ENCODE results near the gene SNRNP200.

The SNRNP200 gene

DNA sequence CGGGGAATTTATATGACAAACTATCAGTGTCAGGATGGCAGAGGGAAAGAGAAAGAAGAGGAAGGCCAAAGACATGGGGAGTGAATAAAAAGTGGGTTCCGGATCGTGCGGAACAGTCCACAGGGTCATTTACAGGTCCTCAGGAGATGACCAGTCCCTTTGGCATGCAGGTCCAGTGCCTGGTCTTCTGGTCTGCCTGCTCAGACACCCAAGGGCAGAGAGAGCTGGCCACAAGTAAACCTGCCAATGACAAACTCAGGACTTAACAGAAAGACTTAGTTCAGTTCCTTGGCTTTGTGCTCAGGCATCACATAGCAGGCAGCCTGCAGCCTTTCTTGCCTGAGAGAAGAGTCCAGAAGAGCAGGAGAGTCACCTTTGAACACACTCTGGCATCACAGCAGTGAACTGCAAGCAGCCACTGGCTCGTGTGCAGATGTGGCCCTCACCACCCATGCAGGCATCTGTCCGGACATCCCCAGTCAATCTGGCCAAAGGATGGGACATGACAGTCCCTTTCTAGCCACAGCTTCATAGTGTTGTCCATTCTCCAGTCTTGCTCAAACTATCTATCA is 53.5 kb downstream of the SNRNP200 start:
- in situ Hi-C loops (cut with MboI; ENCODE audit: low sequenced_read_pairs) = no loop called here

DNA sequence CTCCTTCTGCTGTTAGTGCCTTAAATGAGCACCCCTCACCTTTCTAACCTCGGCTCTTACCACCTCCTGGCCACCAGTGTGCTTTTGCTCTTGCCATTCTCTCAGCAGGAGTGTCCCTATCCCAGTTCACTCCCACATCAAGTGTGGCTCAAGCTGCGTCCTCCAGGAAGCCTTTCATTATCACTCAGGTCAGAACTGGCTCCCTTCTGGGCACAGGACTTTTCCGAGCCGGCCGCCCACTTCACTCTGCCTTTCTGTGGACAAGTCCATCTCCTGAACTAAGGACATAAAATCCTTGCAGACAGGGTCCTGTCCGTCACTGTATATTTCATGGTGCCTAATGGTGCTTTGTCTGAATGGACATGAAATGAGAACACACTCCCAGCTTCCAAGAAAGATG is 55.2 kb downstream of the SNRNP200 start:
- in situ Hi-C loops (cut with MboI; ENCODE audit: low sequenced_read_pairs) = no loop called here

DNA sequence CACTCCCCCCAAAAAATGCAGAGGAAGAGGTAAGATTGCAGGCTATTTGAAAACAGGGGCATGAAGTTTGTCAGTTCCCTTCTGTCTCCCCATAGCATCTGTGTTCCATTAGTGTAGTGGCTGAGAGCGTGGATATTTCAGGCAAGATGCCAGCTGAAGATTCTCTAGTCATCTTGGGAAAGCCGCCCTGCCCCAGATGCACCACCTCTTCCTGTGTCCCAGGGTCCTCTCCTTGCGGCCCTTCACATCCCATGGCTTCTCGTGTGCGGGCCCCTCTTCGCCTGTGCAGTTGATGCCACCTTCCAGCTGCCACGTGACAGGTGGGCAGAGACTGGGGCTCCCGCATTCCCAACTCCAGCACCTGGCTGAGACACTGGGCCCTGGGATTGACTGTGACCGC is 55.7 kb downstream of the SNRNP200 start:
- in situ Hi-C loops (cut with MboI; ENCODE audit: low sequenced_read_pairs) = no loop called here

DNA sequence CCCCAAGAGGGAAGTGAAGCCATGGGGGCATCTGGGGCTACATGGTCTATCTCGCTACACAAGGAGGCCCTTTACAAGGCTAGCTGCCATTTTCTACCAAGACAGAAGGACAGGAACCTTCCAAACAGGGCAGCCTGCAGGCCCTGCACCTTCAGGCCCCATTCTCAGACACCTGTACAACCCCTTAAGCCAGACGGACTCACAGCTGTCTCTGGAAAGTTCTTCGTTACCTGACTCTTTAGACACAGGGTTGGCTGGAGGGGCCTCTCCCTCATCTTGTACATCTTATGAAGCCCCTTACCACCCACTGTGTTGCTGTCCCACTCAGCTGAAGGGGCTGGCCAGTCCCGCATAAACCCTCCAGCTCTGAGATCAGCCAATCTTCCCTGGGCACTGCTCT is 56.7 kb downstream of the SNRNP200 start:
- in situ Hi-C loops (cut with MboI; ENCODE audit: low sequenced_read_pairs) = no loop called here

DNA sequence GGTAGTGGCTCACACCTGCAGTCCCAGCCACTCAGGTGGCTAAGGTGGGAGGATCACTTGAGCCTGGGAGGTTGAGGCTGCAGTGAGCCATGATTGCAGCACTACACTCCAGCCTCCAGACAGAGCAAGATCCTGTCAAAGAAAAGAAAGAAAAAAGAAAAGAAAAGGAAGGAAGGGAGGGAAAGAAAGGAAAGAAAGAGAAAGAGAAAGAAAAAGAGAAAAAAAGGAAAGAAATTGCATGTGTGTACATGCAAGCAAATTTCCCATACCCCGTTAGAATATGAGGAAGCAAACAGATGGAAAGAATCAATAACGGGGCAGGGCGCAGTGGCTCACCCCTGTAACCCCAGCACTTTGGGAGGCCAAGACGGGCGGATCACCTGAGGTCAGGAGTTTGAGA is 57.5 kb downstream of the SNRNP200 start:
- in situ Hi-C loops (cut with MboI; ENCODE audit: low sequenced_read_pairs) = no loop called here

DNA sequence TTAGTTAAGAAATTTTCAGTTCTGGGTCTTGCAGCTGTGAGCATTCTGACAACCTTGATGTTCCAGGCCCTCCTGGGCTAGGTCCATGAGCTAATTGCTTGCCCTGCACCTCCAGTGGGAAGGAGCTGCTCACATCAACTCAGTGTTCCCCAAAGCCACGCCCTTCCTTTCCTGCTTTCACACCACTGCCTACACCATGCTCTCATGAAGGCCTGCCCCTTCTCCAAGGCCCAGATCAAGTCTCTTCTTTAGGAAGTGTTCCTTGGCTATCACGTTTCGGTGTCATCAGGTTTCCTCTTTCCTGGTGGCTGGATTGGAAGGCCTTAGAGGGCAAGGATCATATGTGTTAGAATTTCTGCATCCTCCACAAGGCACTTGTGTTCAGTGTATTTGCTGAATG is 58.3 kb downstream of the SNRNP200 start:
- in situ Hi-C loops (cut with MboI; ENCODE audit: low sequenced_read_pairs) = no loop called here

DNA sequence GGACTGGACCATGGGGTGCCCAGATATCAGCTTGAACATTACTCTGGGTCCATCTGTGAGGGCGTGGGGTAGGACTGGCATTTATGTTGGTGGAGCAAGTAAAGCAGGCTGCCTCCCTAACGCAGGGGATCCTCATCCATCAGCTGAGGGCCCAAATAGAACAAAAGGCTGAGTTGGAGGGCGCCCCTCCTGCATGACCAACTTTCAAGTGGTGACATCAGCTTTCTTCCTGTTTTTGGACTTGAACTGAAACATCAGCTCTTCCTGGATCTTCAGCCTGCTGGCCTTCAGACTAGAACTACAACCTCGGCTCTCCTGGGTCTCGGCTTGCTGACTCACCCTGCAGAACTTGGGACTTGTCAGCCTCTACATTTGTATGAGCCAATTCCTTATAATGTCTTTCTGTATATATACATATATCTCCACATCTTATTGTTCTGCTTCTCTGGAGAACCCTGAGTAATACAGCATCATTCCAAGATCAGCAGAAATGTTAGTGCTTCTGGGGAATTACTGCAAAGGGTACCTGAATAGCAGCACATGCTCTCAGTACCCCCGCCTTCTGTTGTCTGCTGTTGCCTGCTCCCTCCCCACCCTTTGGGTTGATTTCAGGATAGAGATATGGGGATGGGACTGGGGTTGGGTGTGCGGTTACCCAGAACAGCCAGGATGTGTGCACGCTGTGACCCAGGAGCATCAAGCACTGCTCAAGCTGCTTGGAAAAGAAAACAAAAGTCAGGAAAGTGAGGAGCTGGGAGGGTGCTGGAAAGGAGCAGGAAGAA is 59.5 kb downstream of the SNRNP200 start:
- in situ Hi-C loops (cut with MboI; ENCODE audit: low sequenced_read_pairs) = no loop called here

DNA sequence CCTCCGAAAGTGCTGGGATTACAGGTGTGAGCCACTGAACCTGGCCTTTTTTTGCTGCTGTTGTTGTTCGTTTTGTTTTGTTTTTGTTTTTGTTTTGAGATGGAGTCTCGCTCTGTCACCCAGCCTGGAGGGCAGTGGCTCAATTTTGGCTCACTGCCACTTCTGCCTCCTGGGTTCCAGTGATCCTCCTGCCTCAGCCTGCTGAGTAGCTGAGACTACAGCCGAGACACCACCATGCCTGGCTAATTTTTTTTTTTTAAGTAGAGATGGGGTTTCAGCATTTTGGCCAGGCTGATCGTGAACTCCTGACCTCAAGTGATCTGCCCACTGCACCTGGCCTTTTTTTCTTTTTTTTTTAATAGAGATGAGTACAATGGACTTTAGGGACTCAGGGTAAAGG is 61.5 kb downstream of the SNRNP200 start:
- in situ Hi-C loops (cut with MboI; ENCODE audit: low sequenced_read_pairs) = no loop called here

DNA sequence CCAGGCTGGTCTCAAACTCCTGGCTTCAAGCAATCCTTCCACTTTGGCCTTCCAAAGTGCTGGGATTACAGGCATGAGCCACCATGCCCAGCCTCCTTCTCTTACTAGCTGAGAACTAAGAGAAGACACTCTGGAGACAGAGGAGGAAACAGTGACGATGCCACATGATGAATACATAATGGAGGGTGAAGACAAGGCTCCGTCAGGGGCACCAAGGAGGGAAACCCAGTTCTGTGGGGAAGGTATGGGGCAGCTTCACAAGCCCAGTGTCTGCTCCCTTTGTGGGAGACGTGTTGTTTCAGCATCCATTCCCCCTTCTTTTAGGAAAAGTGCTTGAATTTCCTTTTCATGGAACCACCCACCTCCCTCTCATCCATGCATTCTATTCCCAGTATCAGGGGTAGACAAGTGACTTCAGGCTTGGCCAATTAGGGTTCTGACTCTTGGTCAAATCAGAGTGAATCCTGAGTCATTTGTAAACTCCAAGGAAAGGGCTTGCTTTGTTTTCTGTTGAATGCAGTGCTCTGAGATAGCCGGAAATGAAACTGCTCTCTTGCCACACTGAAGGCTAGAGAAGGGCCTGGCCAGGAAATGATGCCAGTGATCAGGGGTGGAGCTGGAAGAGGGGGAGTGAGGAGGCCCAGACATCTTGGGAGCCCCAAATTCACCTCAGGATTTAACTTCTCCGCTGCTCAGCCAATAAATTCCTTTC is 63.3 kb downstream of the SNRNP200 start:
- in situ Hi-C loops (cut with MboI; ENCODE audit: low sequenced_read_pairs) = no loop called here

DNA sequence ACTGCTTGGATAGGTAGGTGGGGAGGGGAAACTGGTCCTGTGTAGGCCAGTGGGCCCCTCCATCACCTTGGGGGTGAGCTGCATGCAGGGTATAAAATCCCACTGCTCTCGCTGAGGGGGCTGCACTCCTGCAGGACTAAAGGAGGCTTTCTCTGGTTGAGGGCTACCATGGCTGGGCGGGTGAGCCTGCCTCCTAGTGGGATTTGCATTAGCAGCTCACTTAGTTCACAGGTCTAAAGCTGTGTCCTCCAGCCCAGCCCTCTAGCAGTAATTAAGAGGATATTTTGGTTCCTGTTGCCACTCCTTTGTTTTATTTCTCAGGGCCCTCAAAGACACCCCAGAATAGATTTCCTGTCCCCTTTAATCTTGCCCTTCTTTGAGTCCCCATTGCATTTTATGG is 64.1 kb downstream of the SNRNP200 start:
- in situ Hi-C loops (cut with MboI; ENCODE audit: low sequenced_read_pairs) = no loop called here

DNA sequence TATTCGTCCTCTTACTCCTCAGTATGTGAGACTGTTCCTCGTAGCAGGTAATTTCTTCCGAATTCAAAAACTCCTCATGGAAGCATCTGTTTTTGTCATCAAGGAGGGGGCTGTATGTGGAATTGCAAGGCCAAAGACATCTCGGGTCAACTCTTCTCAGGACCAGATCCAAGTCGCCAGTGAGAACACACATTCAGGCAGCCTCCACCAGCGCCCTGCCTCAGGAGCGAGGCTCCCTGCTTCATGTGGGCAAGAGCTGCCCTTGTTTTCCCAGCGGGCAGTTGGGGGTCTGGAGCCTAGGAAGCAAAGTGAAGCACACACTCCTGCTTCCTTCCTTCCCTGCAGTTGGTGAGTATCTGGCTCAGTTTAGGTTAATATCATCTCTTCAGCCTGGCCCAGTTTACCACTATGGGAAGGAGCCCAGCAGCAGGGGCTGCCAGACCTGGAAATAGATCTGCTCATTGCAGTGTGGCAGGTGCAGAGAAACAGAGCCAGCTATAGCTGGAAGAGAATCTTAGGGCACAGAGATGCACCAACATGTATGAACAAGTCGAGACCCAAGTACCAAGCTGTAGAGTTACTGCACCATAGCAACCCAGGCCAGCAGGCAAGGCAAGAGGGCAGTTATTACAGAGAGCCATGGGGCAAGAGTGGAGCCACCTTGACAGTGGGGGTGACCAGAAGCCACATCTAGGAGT is 64.9 kb downstream of the SNRNP200 start:
- in situ Hi-C loops (cut with MboI; ENCODE audit: low sequenced_read_pairs) = no loop called here

DNA sequence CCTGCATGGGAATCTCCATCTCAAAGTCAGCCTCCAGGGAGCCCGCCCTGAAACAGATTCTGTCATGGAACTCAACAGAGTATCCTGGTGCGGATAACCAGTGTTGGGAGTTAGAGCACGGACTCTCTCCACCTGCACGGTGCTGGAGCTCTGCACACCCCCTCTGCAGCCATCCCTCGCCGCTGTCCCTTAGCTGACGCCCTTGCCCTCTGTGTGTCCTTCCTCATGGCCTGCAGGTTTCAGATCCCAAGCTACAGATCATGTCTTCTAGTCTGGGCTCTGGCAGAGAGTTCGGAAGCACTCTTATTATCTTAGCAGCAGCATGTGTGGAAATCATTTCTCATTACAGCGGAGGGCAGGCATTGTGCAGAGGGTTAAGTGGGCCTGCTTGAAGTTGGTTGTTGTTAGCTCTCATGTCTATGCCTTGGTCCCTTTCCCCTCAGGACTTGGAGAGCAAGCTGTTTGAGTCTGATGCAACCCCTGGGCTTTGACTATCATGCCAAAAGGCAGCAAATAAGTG is 65.5 kb downstream of the SNRNP200 start:
- in situ Hi-C loops (cut with MboI; ENCODE audit: low sequenced_read_pairs) = no loop called here

DNA sequence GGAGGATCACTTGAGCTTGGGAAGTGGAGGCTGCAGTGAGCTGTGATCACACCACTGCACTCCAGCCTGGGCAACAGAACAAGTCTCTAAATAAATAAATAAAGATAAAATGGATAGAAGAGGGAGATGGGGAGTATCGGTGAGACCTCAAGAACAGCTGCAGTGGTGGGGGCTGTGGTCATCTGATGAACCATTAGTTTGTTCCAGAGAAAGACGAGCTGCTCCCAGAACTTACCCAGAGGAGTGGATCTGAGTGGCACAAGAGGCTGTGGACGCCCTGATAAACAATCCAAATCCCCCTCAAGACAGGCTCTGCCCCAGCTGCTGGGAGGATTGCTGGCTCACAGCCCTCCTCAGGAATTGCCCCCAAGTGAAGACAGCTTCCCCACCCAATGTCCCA is 66.3 kb downstream of the SNRNP200 start:
- in situ Hi-C loops (cut with MboI; ENCODE audit: low sequenced_read_pairs) = no loop called here

DNA sequence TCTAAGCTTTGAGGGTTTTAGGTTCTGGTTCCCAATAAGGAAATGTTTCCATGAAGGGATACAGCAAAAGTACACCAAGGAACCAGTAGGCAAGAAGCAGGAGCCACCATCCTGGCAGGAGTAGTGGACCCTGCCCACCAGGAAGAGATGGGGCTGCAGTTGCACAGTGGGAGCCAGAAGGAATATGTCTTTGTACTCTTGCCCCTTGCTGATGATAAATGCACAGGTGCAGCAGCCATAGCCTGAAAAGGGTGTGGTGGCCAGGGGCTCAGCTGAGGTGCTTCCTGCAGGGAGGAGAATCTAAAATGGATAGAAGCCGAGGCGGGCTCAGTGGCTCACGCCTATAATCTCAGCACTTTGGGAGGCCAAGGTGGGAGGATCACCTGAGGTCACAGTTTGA is 67.1 kb downstream of the SNRNP200 start:
- in situ Hi-C loops (cut with MboI; ENCODE audit: low sequenced_read_pairs) = no loop called here

DNA sequence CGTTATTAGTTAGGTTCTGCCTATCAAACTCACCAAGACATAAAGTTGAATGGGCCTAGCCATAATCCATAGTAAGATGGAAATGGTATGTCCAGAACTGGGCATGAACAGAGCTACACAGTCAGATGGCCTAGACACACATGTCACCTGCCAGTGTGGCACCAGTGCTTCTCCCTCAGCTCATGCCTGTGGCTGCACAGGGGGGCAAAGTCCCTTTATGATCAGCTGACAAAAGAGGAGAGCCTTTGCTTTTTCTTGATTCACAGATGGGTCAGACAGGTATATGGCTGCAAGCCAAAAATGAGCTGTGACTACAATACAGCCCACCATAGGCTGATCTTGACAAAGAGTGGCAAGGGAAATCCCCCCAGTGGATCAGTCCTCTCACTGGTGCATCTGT is 68.5 kb downstream of the SNRNP200 start:
- in situ Hi-C loops (cut with MboI; ENCODE audit: low sequenced_read_pairs) = no loop called here

DNA sequence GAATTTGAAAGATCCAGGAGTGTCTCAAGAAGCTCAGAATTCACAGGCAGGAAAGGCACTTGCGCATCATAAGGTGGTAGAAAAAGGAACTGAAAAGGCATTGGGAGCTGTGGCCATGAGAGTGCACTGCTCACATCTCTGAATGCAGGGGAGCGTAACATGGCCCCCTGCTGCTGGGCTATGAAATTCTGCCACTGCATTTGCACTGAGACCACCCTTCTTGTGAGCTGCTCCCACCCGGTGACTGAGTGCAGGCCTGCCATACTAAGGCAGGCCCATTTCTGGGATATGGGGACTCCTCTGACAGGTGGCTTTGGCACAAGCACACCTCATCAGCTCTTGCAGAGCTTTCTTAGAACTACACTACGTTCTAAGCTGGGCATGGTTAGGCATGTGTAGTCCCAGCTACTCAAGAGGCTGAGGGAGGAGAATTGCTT is 71.4 kb downstream of the SNRNP200 start:
- in situ Hi-C loops (cut with MboI; ENCODE audit: low sequenced_read_pairs) = no loop called here

DNA sequence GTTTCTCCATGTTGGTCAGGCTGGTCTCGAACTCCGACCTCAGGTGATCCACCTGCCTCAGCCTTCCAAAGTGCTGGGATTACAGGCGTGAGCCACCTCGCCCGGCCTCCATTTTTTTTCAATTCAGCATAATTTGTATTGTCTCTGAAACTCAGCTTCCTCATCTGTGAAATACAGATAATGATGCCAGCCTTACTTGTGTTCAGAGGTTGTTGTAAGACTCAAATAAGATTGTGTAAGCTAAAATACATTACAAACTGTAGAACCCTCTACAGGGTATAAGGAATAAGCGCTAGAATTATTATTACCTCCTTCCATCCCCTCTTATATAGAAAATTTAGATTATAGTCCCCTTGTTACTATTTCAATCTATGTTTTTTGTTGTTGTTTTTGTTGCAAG is 71.9 kb downstream of the SNRNP200 start:
- in situ Hi-C loops (cut with MboI; ENCODE audit: low sequenced_read_pairs) = no loop called here

DNA sequence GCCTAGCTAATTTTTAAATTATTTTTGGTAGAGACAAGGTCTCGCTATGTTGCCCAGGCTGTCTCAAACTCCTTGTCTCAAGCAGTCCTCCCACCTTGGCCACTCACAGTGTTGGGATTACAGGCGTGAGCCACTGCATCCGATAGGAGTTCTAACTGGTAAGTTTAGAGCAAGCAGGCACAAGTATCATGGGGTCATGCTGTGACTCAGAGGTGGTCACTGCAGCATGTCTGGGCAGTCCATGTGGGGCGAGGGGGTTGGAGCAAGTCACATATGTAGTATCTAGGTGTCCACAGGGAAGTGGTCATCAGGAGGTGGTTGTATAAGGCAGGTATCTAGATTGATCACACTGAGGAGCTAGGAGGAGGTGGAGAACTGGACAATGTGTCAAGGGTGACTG is 74.0 kb downstream of the SNRNP200 start:
- in situ Hi-C loops (cut with MboI; ENCODE audit: low sequenced_read_pairs) = no loop called here

DNA sequence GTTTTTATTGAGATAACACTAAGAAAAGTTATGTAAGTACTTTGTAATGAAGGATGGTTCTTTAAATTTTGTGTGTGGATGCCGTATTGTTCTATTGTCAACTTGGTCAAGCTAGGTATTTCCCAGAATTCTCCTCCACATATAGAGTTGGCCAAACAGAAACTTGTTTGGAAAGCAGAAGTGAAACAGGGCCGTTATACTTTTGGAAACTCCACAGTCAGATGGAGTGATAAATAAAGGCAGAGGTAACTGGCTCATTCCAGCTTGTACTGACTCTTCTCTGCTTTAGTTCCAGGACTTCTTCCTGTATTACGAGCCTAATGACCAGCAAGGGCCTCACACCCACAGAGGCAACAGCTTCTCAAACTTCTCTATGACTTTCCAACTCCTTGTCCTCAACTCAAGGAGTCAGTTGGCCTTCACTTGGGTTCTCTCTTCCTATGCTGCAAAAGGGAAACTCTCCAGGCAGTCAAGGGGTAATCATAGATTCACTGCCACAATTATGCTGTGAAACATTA is 80.3 kb downstream of the SNRNP200 start:
- in situ Hi-C loops (cut with MboI; ENCODE audit: low sequenced_read_pairs) = no loop called here
